Measurements from ENCODE around the gene PGLYRP3. TPM values are rescaled to one million over a fixed set of nuclear protein-coding genes. Genes with fewer than 3 reads are reported as not detected.

Gene PGLYRP3
- total and polyA plus RNA-seq, 11 donors = not detected

DNA sequence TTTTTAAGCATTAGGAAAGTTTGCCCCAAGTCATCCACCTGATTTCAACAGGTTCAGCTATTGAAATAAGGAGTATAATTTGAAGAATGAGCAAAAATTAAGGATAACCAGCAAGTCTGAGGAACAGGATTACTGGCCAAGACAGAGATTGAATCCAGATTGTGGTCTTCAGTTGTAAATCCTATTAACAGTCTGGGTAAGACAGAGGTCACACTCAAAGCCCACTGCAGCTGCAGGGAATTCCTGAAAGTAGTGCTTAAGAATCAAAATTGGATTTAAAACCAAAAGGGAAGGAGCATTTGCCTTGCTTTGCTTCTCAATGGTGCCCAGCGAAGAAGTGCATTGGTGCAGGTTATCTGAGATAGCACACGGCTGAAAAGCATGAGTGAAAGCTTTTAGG lies 59.7 kb downstream of the PGLYRP3 start:
- no peaks in the 10 kb centered on the region for H3K36me3 ChIP-seq
- no peaks in the 10 kb centered on the region for H3K9me3 ChIP-seq
- DNase-seq (no peak), ATAC-seq (no peak)
- H3K27ac ChIP-seq = no peak overlapping the region
- H3K4me3 ChIP-seq = no peak overlapping the region
- WGBS, 4 donors = 45 to 91% (median 65%) methylated on average over 2 of the region's 2 CpGs
- peaks cover 0 to 22% (median 5%) of the 10 kb centered on the region in 9 donors for H3K27me3 ChIP-seq
- no peak for TF ChIP-seq POLR2A (IDR thresholded peaks at IDR 0.05)
- TF ChIP-seq, protein P1, sequence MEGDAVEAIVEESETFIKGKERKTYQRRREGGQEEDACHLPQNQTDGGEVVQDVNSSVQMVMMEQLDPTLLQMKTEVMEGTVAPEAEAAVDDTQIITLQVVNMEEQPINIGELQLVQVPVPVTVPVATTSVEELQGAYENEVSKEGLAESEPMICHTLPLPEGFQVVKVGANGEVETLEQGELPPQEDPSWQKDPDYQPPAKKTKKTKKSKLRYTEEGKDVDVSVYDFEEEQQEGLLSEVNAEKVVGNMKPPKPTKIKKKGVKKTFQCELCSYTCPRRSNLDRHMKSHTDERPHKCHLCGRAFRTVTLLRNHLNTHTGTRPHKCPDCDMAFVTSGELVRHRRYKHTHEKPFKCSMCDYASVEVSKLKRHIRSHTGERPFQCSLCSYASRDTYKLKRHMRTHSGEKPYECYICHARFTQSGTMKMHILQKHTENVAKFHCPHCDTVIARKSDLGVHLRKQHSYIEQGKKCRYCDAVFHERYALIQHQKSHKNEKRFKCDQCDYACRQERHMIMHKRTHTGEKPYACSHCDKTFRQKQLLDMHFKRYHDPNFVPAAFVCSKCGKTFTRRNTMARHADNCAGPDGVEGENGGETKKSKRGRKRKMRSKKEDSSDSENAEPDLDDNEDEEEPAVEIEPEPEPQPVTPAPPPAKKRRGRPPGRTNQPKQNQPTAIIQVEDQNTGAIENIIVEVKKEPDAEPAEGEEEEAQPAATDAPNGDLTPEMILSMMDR (IDR thresholded peaks at IDR 0.05) = no peak
- intact Hi-C loops (cut with DNase I) = no loop called here
- no peaks in the 10 kb centered on the region for H3K4me1 ChIP-seq

DNA sequence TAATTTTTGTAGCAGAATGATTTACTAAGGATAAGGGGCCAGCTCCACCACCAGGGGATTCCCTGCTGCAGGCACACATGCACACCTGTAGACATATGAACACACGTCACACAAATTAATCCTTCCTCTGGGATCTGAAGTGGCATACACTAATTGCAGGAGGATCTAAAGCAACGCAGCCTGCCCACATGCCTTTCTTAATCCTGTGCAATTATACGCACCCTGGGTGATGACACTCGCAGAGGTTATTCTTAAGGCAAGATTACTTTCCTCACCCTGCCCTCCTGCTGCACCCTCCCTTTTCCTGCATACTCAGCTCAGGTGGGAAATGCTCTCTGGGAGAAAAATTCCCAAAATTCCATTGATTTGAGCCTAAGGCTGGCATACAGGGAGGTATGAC lies 60.8 kb downstream of the PGLYRP3 start:
- Histone ChIP-seq H3K27ac (no peak overlapping the region), H3K9me3 (no peaks in the 10 kb centered on the region), H3K4me3 (no peak overlapping the region), H3K36me3 (no peaks in the 10 kb centered on the region), H3K27me3 (peaks cover 0 to 33% (median 5%) of the 10 kb centered on the region in 9 donors), H3K4me1 (no peaks in the 10 kb centered on the region)
- intact Hi-C loops (cut with DNase I) = no loop called here
- WGBS, 4 donors = 79 to 87% (median 81%) methylated on average over 4 of the region's 4 CpGs
- no peak for ATAC-seq
- no peak for DNase-seq
- no peak for TF ChIP-seq POLR2A (IDR thresholded peaks at IDR 0.05)
- TF ChIP-seq, protein P1 (IDR thresholded peaks at IDR 0.05) = no peak

DNA sequence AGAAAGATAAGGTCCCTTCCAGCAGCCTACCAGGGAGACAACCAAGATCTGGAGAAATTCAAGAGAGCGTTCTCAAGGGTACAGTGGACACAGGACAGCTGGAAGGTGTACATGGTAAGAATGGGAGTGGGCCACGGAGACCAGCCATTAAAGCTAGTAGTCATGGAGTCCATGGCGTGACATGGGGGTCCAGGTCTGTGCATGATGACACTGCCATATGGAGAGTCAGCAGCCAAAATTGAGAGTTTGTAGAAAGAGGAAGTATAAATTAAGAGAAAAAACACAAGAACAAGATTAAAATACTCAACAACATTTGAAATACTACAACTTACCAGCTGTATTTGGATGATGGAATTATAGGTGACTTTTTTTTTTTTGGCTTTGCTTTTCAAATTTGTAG lies 61.2 kb downstream of the PGLYRP3 start:
- 81 to 85% (median 83%) methylated on average over 3 of the region's 3 CpGs for WGBS, 4 donors
- Histone ChIP-seq H3K9me3 (no peaks in the 10 kb centered on the region), H3K27me3 (peaks cover 0 to 36% (median 5%) of the 10 kb centered on the region in 9 donors), H3K27ac (no peak overlapping the region), H3K4me1 (no peaks in the 10 kb centered on the region), H3K4me3 (no peak overlapping the region), H3K36me3 (no peaks in the 10 kb centered on the region)
- ATAC-seq (no peak), DNase-seq (no peak)
- TF ChIP-seq, protein P1 (IDR thresholded peaks at IDR 0.05) = no peak
- TF ChIP-seq POLR2A (IDR thresholded peaks at IDR 0.05) = no peak
- intact Hi-C loops (cut with DNase I) = no loop called here

DNA sequence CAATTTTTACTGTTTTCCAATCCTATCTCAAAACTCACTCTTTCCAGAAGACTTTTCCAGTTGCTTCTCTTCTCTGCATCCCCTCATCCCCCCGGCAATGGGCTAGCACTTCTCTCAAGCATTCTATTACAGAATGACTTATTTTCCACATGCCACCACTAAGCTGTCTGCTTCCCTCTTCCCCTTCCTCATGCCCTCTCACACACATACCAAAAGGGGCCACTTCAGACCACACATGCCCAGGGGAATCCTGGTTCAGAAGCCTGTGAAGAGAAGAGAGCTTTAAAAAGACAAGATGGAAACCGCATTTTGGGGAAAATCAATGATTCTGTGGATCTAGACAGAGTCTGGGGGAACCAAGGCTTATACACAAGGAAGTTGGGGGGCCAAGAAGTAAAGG lies 61.7 kb downstream of the PGLYRP3 start:
- TF ChIP-seq POLR2A (IDR thresholded peaks at IDR 0.05) = no peak
- TF ChIP-seq, protein P1 (IDR thresholded peaks at IDR 0.05) = no peak
- H3K4me3 ChIP-seq = no peak overlapping the region
- no peak for ATAC-seq
- 80 to 85% (median 84%) methylated on average over 2 of the region's 2 CpGs for WGBS, 4 donors
- no peaks in the 10 kb centered on the region for H3K36me3 ChIP-seq
- intact Hi-C loops (cut with DNase I) = no loop called here
- no peak overlapping the region for H3K27ac ChIP-seq
- no peaks in the 10 kb centered on the region for H3K4me1 ChIP-seq
- H3K9me3 ChIP-seq = no peaks in the 10 kb centered on the region
- DNase-seq = no peak
- H3K27me3 ChIP-seq = peaks cover 0 to 36% (median 5%) of the 10 kb centered on the region in 9 donors
